Cerebellar cortex (tissue), 1 donor: ENCODE data around the gene ARSA.
A peak's percentile ranks its signal among the peaks of the same experiment; 100 is the strongest.

Experiments
- DNase-seq: peaks from one replicate; pipeline ENCODE4 v3.0.0-alpha.2; 2015; ENCODE audit warnings: low spot score

Gene ARSA

DNA sequence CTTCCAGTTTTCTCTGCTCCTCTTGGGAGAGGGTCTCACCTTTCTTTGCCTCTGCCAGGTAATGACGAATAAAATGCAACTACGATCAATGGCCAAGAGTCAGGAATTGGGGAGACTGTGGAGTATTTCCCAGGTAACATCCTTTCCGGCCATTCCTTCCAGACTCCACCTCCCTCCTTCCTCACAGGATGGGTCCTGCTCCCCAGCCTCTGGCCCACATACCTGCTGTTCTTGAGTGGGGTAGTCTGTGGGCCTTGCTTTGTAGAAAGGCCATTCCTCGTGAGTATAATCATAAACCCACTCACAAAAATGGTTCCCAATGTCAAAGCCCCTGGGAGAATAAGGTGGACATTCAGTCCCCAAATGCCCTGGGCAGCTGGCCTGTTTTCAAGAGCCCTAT, 48.2 kb downstream of the ARSA start:
- DNase-seq = no peak

DNA sequence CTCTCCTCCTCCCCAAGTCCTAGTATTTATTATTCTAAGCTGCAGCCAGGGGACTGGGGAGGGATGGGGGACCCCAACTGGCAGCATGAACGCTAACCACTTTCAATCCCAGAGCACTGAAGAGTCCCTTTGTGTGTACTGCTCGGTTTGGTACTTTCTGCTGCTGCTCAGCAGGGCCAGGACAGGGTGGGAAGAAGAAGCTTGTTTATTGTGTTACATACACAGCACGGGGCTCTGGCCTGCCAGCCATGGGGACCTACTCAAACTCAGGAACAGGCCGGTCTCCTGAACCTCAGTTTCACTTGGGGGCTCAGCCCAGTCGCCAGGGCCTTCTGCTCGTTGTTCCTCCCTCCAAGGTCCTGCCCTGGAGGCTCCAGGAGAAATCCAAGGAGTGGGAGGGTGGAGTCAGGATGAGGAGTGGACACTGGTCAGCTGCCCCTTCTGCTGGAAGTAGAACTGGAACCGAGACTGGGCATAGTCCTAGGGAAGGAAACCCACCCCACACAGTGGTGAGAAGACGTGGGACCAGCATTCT, 49.1 kb downstream of the ARSA start:
- no peak for DNase-seq

DNA sequence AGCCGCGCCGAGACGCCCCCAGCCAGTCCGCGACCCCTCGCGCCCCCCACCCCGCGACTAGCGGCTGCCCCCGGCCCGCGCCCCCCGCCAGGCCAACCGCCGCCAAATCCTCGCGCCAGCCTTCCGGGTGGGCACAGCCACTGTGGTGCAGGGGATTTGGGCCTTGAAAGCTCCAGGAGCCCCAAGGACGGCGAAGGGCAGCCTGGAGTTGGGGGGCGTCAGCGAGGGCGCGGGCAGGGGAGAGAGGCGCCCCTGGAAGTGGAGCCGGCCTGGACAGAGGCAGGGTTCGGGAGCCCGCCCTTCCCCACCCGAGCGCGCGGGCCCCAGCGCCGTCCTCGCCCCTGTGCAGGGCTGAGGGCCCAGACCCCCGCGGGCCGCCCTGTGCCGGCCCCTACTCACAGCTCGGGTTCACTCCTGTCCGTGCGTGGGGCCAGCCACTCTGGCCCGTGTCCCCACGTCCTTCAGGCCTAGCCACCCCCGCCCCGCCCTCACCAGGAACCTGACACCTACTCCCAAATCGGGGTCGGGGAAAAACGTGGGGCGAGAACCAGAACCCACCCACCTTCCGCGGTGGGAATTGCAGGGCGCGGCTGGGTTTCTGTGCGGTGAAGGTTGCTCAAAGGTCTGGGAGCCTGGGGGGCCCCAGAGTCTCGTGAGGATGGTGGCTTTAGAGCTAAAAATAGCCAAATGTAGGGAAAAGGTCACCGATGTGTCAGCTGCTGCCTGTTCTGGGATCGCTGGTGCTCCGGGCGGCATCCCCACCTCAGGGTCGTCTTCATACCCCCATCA, 49.8 kb downstream of the ARSA start, which contains the start of gene CPT1B:
TSS of gene CPT1B (minus strand) at position 441 of the 789 bp plus-strand sequence. CDS start 512 bp downstream, outside the sequence.
- no peak for DNase-seq

DNA sequence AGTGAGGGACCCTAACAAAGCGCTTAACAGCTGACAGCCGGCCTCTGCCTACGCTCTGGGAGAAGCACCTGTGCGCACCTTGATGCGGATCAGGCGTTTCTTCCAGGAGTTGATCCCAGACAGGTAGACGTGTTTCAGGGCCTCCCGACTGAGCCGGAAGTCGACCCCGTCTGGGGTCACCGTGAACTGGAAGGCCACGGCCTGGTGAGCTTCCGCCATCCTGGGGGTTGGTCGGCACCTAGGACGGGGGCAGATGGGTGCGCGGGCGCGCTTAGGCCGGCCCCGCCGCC, 50.3 kb downstream of the ARSA start:
- DNase-seq = no peak

DNA sequence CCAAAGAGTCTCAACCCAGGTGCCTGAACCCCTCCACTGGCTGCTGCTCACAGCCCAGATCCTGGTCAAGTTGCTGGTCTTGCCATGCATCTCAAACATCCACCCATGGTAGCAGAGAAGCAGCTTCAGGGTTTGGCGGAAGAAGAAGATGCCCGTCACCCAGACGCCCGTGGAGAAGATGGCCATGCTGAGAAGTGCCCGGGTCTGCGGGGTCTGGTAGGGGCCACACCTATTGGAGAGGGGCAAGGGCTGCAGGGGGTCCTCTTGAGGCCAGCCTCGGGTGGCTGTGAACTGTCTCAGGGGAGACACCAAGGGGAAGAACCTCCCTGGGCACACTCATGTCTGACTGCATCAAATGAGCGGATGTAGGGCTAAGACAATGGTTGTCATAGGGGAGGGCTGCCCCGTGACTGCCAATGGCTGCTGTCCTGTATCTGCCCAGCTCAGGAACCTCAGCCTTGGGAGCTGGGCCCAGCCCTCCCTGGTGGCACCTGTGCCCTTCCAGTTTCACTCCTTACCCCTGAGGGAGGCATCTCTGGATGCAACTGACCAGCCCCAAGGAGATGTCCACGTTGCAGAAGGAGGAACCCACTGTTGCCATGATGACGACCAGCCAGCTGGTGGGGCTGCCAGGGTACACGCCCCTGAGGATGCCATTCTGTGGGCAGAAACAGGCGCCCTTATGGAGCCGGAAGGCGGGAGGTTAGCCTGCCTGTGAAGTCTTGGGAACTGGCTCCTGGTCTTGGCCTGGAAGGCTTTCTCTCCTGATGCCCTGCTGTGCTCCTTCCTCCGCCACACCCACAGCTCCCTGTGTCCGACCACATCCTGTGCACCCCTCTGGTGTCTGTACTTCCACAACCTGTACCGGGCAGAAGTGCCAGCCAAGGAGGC, 50.9 kb downstream of the ARSA start:
- peak; percentile 25 for DNase-seq

DNA sequence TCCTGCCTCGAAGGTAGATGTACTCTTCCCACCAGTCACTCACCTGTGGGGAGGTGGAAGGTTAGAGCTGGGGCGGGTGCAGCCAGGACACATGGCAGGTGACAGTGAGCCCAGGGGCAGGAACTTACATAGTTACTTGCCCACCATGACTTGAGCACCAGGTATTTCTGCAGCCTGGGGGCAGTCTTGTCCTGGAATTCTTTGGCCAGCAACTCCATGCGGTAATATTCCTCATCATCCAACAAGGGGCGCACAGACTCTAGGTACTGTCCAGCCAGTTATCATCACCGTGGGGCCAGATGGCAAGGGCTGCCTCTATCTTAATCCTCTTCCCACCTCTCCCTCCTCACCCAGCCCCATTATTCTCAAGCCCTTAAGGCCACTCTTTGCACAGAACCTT, 51.9 kb downstream of the ARSA start:
- peak; percentile 93 for DNase-seq

DNA sequence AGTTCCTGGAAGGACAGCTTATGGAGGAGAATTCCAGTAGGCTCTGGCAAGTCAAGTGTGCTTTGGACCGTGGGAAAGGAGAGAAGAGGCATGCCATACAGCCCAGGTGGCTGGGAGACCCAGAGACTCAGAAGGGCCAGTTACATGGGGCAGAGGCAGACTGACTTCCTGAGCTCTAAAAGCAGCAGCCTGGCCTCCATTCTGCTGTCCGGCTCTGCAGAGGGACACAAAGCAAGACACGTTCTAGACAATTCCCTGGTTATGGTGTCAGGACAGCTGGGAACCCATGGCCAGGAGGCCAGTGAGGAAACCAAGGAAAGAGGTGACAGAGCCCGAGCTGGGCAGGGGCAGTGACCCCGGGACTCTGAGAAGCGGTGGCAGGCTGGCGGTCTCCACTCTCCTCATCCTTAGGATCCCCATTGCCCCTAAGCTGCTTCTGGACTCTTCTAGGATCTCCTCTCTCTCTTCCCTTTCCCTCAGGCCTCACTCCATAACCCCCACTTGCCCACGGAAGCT, 52.5 kb downstream of the ARSA start:
- no peak for DNase-seq
